Liver (tissue), 9 donors: Measurements from ENCODE around the gene KLHL28. TPM values are rescaled to one million over a fixed set of nuclear protein-coding genes. Genes with fewer than 3 reads are reported as not detected.

ENCODE experiments used
- DNase-seq: peaks from one replicate; pipeline ENCODE4 v3.0.0-alpha.2; 2017; ENCODE audit warnings: low spot score
- H3K27ac ChIP-seq, 2 donors: one replicate each; pipeline ENCODE4 v1.7.0; 2013; ENCODE audit warnings: inconsistent platforms in 2 of 2, low read length in 2 of 2, control low read depth in 1 of 2, low read depth in 1 of 2, mild to moderate bottlenecking in 1 of 2
- H3K27me3 ChIP-seq, 4 donors: one replicate each; pipeline versions ENCODE4 v1.6.1 to v1.7.0; 2013; ENCODE audit warnings: low read length in 3 of 4, inconsistent platforms in 1 of 4, mild to moderate bottlenecking in 1 of 4, moderate library complexity in 1 of 4; ENCODE audit not compliant: control insufficient read depth in 4 of 4, insufficient read depth in 4 of 4
- H3K36me3 ChIP-seq, 4 donors: one replicate each; pipeline versions ENCODE4 v1.6.1 to v1.7.0; 2013; ENCODE audit warnings: low read length in 3 of 4, mild to moderate bottlenecking in 3 of 4, low read depth in 1 of 4, moderate library complexity in 1 of 4; ENCODE audit not compliant: control insufficient read depth in 4 of 4, insufficient read depth in 3 of 4
- H3K4me1 ChIP-seq, 4 donors: one replicate each; pipeline versions ENCODE4 v1.6.1 to v1.7.0; 2013; ENCODE audit warnings: low read length in 3 of 4, mild to moderate bottlenecking in 3 of 4, moderate library complexity in 1 of 4; ENCODE audit not compliant: control insufficient read depth in 4 of 4, insufficient read depth in 4 of 4
- H3K4me3 ChIP-seq, 3 donors: one replicate each; pipeline versions ENCODE4 v1.6.1 to v1.7.0; 2013; ENCODE audit warnings: low read length in 3 of 3, control low read depth in 1 of 3, low read depth in 1 of 3, mild to moderate bottlenecking in 1 of 3
- H3K9ac ChIP-seq, 2 donors: one replicate each; pipeline ENCODE4 v1.7.0; 2013; ENCODE audit warnings: low read length in 2 of 2, mild to moderate bottlenecking in 2 of 2, moderate library complexity in 2 of 2, control low read depth in 1 of 2, low read depth in 1 of 2
- H3K9me3 ChIP-seq, 4 donors: one replicate each; pipeline versions ENCODE4 v1.6.1 to v1.7.0; 2013; ENCODE audit warnings: low read length in 3 of 4; ENCODE audit not compliant: control insufficient read depth in 4 of 4
- CTCF ChIP-seq: fragments of 150-350 bp; IDR thresholded peaks from 2 replicates; pipeline ENCODE4 v1.5.1; 2017; ENCODE audit warnings: improper control_type of control experiment, low read depth, low read length; ENCODE audit not compliant: missing input control
- EGR1 ChIP-seq, 2 donors: IDR thresholded peaks; 2 replicates each; pipeline ENCODE4 v1.6.1; 2016 to 2018; ENCODE audit warnings: antibody characterized with exemption in 2 of 2, low read depth in 2 of 2
- FOXA1 ChIP-seq: IDR thresholded peaks from 2 replicates; pipeline ENCODE4 v1.6.1; 2016; ENCODE audit warnings: antibody characterized with exemption
- FOXA2 ChIP-seq: IDR thresholded peaks from 2 replicates; pipeline ENCODE4 v1.6.1; 2016; ENCODE audit warnings: antibody characterized with exemption
- GABPA ChIP-seq, 2 donors: IDR thresholded peaks in 1 of 2; conservative IDR thresholded peaks in 1 of 2; 2 replicates each; pipeline ENCODE4 v1.6.1; 2016; ENCODE audit warnings: antibody characterized with exemption in 2 of 2, mild to moderate bottlenecking in 1 of 2, moderate library complexity in 1 of 2
- HNF4A ChIP-seq, 2 donors: conservative IDR thresholded peaks; 2 replicates each; pipeline ENCODE4 v1.6.1; 2016; ENCODE audit warnings: antibody characterized with exemption in 2 of 2, mild to moderate bottlenecking in 2 of 2
- HNF4G ChIP-seq: IDR thresholded peaks from 2 replicates; pipeline ENCODE4 v1.6.1; 2016; ENCODE audit warnings: antibody characterized with exemption
- JUND ChIP-seq, 2 donors: IDR thresholded peaks; 2 replicates each; pipeline ENCODE4 v1.6.1; 2016; ENCODE audit warnings: antibody characterized with exemption in 2 of 2
- NR2F2 ChIP-seq: IDR thresholded peaks from 2 replicates; pipeline ENCODE4 v1.6.1; 2016; ENCODE audit warnings: antibody characterized with exemption
- RAD21 ChIP-seq, 2 donors: IDR thresholded peaks; 2 replicates each; pipeline ENCODE4 v1.6.1; 2016; ENCODE audit warnings: antibody characterized with exemption in 2 of 2, mild to moderate bottlenecking in 2 of 2
- REST ChIP-seq: IDR thresholded peaks from 2 replicates; pipeline ENCODE4 v1.6.1; 2016; ENCODE audit warnings: antibody characterized with exemption, mild to moderate bottlenecking
- RXRA ChIP-seq, 2 donors: IDR thresholded peaks; 2 replicates each; pipeline ENCODE4 v1.6.1; 2017 to 2018; ENCODE audit warnings: antibody characterized with exemption in 2 of 2, mild to moderate bottlenecking in 1 of 2
- SP1 ChIP-seq: IDR thresholded peaks from 2 replicates; pipeline ENCODE4 v1.6.1; 2018; ENCODE audit warnings: antibody characterized with exemption, mild to moderate bottlenecking
- TAF1 ChIP-seq: conservative IDR thresholded peaks from 2 replicates; pipeline ENCODE4 v1.6.1; 2016; ENCODE audit warnings: antibody characterized with exemption, mild to moderate bottlenecking
- YY1 ChIP-seq: IDR thresholded peaks from 2 replicates; pipeline ENCODE4 v1.6.1; 2016; ENCODE audit warnings: antibody characterized with exemption, mild to moderate bottlenecking
- ZBTB33 ChIP-seq: IDR thresholded peaks from 2 replicates; pipeline ENCODE4 v1.6.1; 2016; ENCODE audit warnings: antibody characterized with exemption
- WGBS: extraction: QIAGEN DNeasy Blood & Tissue Kit; methylation state at CpG from one replicate; pipeline ENCODE4 v1.1.7; 2013; 5-methylcytosine and 5-hydroxymethylcytosine counted together
- polyA plus RNA-seq, 2 donors: library from polyadenylated mRNA; stranded (reverse) in 1 of 2; unstranded in 1 of 2; fragments of 200-250 nt in 1 of 2; fragments of >200 nt in 1 of 2; fragmentation: Nextera tagmentation in 1 of 2; extraction: Ambion mirVana in 1 of 2; gene quantifications; one replicate each; pipeline versions ENCODE4 v1.2.1 to v1.2.3, GENCODE V29; 2013 to 2015
- total RNA-seq, 2 donors: library from RNA; depleted of rRNA; stranded (reverse); fragments of >200 nt; gene quantifications; one replicate each; pipeline ENCODE4 v1.2.3, GENCODE V29; 2014
- TF ChIP-seq, protein P1 (sequence below): IDR thresholded peaks from 2 replicates; pipeline ENCODE4 v1.6.1; 2016; ENCODE audit warnings: antibody characterized with exemption
- TF ChIP-seq, protein P2 (sequence below): IDR thresholded peaks from 2 replicates; pipeline ENCODE4 v1.6.1; 2016; ENCODE audit warnings: antibody characterized with exemption
- donor health status: healthy.
- donor health status: healthy.
- donor health status: healthy.
- donor health status: healthy.
- donor health status: healthy.

The KLHL28 gene
- total and polyA plus RNA-seq, 4 donors = 2.3 to 7.9 (median 5.7) TPM

- TF ChIP-seq, protein P1, sequence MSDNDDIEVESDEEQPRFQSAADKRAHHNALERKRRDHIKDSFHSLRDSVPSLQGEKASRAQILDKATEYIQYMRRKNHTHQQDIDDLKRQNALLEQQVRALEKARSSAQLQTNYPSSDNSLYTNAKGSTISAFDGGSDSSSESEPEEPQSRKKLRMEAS = no peak
- TF ChIP-seq HNF4G (no peak), FOXA2 (no peak)
These were observed 63.9 kb downstream of the KLHL28 start (continued) for GRCh38 chr14:44897845-44898151.

DNA sequence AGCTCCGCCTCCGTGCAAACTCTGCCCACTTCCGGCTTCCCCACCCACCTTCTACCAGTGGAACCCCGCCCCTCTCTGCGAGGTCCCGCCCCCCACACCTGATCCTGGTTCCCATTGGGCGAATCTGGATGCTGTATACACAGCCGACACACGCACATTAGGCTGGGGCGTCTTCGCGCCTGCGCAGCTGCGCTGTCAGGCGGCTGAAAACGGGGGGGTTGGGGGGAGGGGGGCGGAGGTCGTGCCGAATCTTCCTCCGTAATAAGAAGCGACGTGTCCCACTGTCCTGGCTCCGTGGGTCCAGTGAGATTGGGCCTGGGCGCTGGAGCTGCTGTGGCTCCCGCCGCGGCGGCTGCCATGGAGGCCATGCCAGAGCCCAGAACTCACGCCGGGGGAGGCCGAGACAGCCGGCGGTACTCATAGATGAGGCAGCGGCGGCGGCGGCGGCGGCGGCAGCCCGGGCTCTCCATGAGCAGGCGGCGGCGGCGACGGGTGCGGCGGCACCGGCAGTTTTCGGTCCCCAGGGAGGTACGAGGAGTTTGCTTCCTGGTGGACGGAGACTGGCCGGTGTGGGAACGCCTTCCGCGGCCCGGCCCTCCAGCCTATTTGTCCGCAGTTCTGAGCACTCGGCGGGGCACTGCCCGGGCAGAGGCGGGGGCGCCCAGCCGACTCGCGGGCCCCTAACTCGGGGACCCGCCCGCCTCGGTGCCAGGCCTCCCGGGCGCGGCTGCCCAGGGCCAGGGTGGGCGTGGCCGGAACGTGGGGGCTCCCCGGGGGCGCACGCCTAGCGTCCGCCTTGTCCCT lies 64.5 kb downstream of the KLHL28 start:
- under 1% methylated on average over 81 of the region's 81 CpGs for WGBS
- peak overlapping the region; percentile 90 to 93 for H3K27ac ChIP-seq
- no peak for TF ChIP-seq HNF4G
- TF ChIP-seq, protein P1 = peak; percentile 51
- peak; percentile 14 for TF ChIP-seq TAF1
- peak; percentile 29 for TF ChIP-seq NR2F2
- TF ChIP-seq ZBTB33 = no peak
- TF ChIP-seq FOXA1 = peak; percentile 87
- TF ChIP-seq EGR1 (IDR thresholded peaks at IDR 0.05; ENCODE audit: low read depth in 2 of 2) = peak in 1 of 2 donors; percentile 53
- TF ChIP-seq GABPA (IDR thresholded peaks at IDR 0.05 in 1 of 2, conservative IDR thresholded peaks at IDR 0.05 in 1 of 2) = peak; percentile 63 to 85
- peak; percentile 75 for TF ChIP-seq REST
- TF ChIP-seq CTCF = no peak
- TF ChIP-seq FOXA2 = peak; percentile 61
- no peak for TF ChIP-seq JUND (IDR thresholded peaks at IDR 0.05)
- TF ChIP-seq RAD21 (IDR thresholded peaks at IDR 0.05) = no peak
- TF ChIP-seq YY1 = peak; percentile 81
- TF ChIP-seq, protein P2, sequence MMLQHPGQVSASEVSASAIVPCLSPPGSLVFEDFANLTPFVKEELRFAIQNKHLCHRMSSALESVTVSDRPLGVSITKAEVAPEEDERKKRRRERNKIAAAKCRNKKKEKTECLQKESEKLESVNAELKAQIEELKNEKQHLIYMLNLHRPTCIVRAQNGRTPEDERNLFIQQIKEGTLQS = peak; percentile 30
- peak; percentile 17 to 32 for TF ChIP-seq HNF4A (conservative IDR thresholded peaks at IDR 0.05)
- peak; percentile 75 for TF ChIP-seq SP1
- peak in 1 of 2 donors; percentile 41 for TF ChIP-seq RXRA (IDR thresholded peaks at IDR 0.05)
- peaks cover 0 to 5% (median under 1%) of the 10 kb centered on the region in 4 donors for H3K36me3 ChIP-seq
- H3K4me3 ChIP-seq = peak overlapping the region; percentile 79 to 100 (median 86)
- peaks cover 6 to 24% (median 9%) of the 10 kb centered on the region in 4 donors for H3K4me1 ChIP-seq
- DNase-seq = peak; percentile 98
- H3K27me3 ChIP-seq = no peaks in the 10 kb centered on the region
- H3K9me3 ChIP-seq = no peaks in the 10 kb centered on the region
- H3K9ac ChIP-seq = peak overlapping the region; percentile 75 to 78
